Pancreas (tissue), 10 donors: Measurements from ENCODE around the gene NT5DC1. TPM values are rescaled to one million over a fixed set of nuclear protein-coding genes. Genes with fewer than 3 reads are reported as not detected.

Experiments used
- ATAC-seq, 4 donors: fragments of 200-7000 bp; cut with Tn5 transposase; one replicate each; pipeline versions ENCODE4 v1.8.0 to v1.9.1; 2020; ENCODE audit warnings: mild to moderate bottlenecking in 4 of 4, moderate library complexity in 4 of 4
- DNase-seq, 6 donors: peaks; one replicate each; pipeline ENCODE4 v3.0.0-alpha.2; 2020
- FAIRE-seq: peaks from 2 replicates; lab custom pipeline; 2012; peaks lifted over from hg19 to GRCh38; lab: Jason Lieb, UNC
- H3K27ac ChIP-seq, 4 donors: fragments of 200-600 bp; sonication (generic); 1 replicate in 3 of 4; 2 replicates in 1 of 4; pipeline versions ENCODE4 v1.5.0 to v1.8.0; 2020
- H3K27me3 ChIP-seq, 4 donors: fragments of 200-600 bp; one replicate each; pipeline ENCODE4 v1.8.0; 2021
- H3K36me3 ChIP-seq, 3 donors: fragments of 200-600 bp; sonication (generic) in 1 of 3; one replicate each; pipeline versions ENCODE4 v1.5.0 to v1.8.0; 2020 to 2021
- H3K4me1 ChIP-seq, 3 donors: fragments of 200-600 bp; one replicate each; pipeline ENCODE4 v1.8.0; 2021
- H3K4me3 ChIP-seq, 4 donors: fragments of 200-600 bp; sonication (generic) in 2 of 4; one replicate each; pipeline versions ENCODE4 v1.5.0 to v1.8.0; 2020 to 2021
- H3K9me3 ChIP-seq, 4 donors: fragments of 200-600 bp; one replicate each; pipeline ENCODE4 v1.8.0; 2021
- CTCF ChIP-seq, 4 donors: fragments of 200-600 bp; sonication (generic) in 3 of 4; IDR thresholded peaks; one replicate each; pipeline versions ENCODE4 v1.5.0 to v1.8.0; 2021; ENCODE audit warnings: antibody characterized with exemption in 4 of 4
- WGBS, 2 donors: extraction: QIAGEN DNeasy Blood & Tissue Kit; methylation state at CpG; one replicate each; pipeline ENCODE4 v1.1.7; 2013; 5-methylcytosine and 5-hydroxymethylcytosine counted together
- intact Hi-C, 3 donors: fragments of 100-400 bp; cut with DNase I; formaldehyde crosslinking; loops; one replicate each; pipeline versions ENCODE4 v1.11.1 to v1.14.2; 2022
- polyA plus RNA-seq, 2 donors: library from polyadenylated mRNA; stranded (reverse); fragments of 200-250 nt; gene quantifications; one replicate each; pipeline ENCODE4 v1.2.3, GENCODE V29; 2013
- total RNA-seq, 6 donors: library from RNA; stranded (reverse); fragmentation: NEBNext Ultra II Directional in 4 of 6; extraction: Animal tissue kit (Norgen Biotek cat#: 25700) in 4 of 6; gene quantifications; one replicate each; pipeline versions ENCODE4 v1.2.1 to v1.2.4, GENCODE V29; 2021 to 2023
- donor health status: healthy with polysubstance abuse.
- donor health status: DM: no; HTN: no; CAD: no; lungs with moderate emphysema.
- donor health status: DM: no; HTN: no; CAD: no.
- donor health status: control.
- donor health status: control.
- donor health status: Bipolar disorder and iron deficiency.
- donor health status: DM: yes; HTN: yes; CAD: no.
- donor health status: DM: no; HTN: no; CAD: no.
- donor health status: DM: no; HTN: no; CAD: no.
- donor health status: DM: yes; HTN: yes; CAD: no.

NT5DC1 gene
- total and polyA plus RNA-seq, 8 donors: 4.4 to 28.3 (median 20.4) TPM

- Histone ChIP-seq H3K27ac (no peak overlapping the region), H3K36me3 (peaks cover 0 to 2% (median 0%) of the 10 kb centered on the region in 3 donors), H3K9me3 (no peaks in the 10 kb centered on the region), H3K4me1 (peaks cover 3 to 21% (median 17%) of the 10 kb centered on the region in 3 donors), H3K4me3 (no peak overlapping the region), H3K27me3 (no peaks in the 10 kb centered on the region)
- intact Hi-C loops: no loop called here
- no peak for ATAC-seq
- FAIRE-seq: no peak
- WGBS, 2 donors: 93 to 96% methylated on average over 1 of the region's 1 CpG
- TF ChIP-seq CTCF (IDR thresholded peaks at IDR 0.05): no peak
- DNase-seq: no peak
Measured at GRCh38 chr6:116104636-116105035, 4.0 kb downstream of the NT5DC1 start.

GRCh38 chr6:116105247-116105646 is 4.6 kb downstream of the NT5DC1 start:
- H3K27ac ChIP-seq: no peak overlapping the region
- H3K27me3 ChIP-seq: no peaks in the 10 kb centered on the region
- peaks cover 3 to 19% (median 12%) of the 10 kb centered on the region in 3 donors for H3K4me1 ChIP-seq
- no peaks in the 10 kb centered on the region for H3K9me3 ChIP-seq
- H3K4me3 ChIP-seq: no peak overlapping the region
- no peak for ATAC-seq
- TF ChIP-seq CTCF (IDR thresholded peaks at IDR 0.05): no peak
- 75 to 76% methylated on average over 3 of the region's 3 CpGs for WGBS, 2 donors
- H3K36me3 ChIP-seq: peaks cover 0 to 7% (median 0%) of the 10 kb centered on the region in 3 donors
- intact Hi-C loops: no loop called here
- no peak for FAIRE-seq
- no peak for DNase-seq

- 48 to 53% methylated on average over 1 of the region's 1 CpG for WGBS, 2 donors
- no peak overlapping the region for H3K4me3 ChIP-seq
- H3K27ac ChIP-seq: no peak overlapping the region
- DNase-seq (no peak), FAIRE-seq (no peak), ATAC-seq (no peak)
- peaks cover 0 to 15% (median 4%) of the 10 kb centered on the region in 3 donors for H3K36me3 ChIP-seq
- no peaks in the 10 kb centered on the region for H3K27me3 ChIP-seq
- no peaks in the 10 kb centered on the region for H3K9me3 ChIP-seq
- intact Hi-C loops: no loop called here
- no peak for TF ChIP-seq CTCF (IDR thresholded peaks at IDR 0.05)
- peaks cover 3 to 19% (median 12%) of the 10 kb centered on the region in 3 donors for H3K4me1 ChIP-seq
Measured at GRCh38 chr6:116106146-116106545, 5.5 kb downstream of the NT5DC1 start.

- no peak for TF ChIP-seq CTCF (IDR thresholded peaks at IDR 0.05)
- H3K27me3 ChIP-seq: no peaks in the 10 kb centered on the region
- DNase-seq (no peak), ATAC-seq (peak in 1 of 4 donors; percentile 13), FAIRE-seq (no peak)
- 40 to 53% methylated on average over 1 of the region's 1 CpG for WGBS, 2 donors
- H3K4me3 ChIP-seq: no peak overlapping the region
- H3K9me3 ChIP-seq: no peaks in the 10 kb centered on the region
- H3K4me1 ChIP-seq: peaks cover 7 to 8% (median 8%) of the 10 kb centered on the region in 3 donors
- intact Hi-C loops: no loop called here
- H3K36me3 ChIP-seq: peaks cover 0 to 18% (median 4%) of the 10 kb centered on the region in 3 donors
- no peak overlapping the region for H3K27ac ChIP-seq
Measured at GRCh38 chr6:116108836-116109235, 8.2 kb downstream of the NT5DC1 start.
